ENCODE measurements around the gene MBD3.
"Not testable (repeated sequence)": the region's sequence is repeated elsewhere in the genome, so short reads cannot be mapped to it uniquely, and the experiment has no call there.

The MBD3 gene

GRCh38 chr19:1539749-1540148, 52.9 kb downstream of the MBD3 start:
- DNase-seq (ENCODE audit: low read depth in 2 of 2) = not testable (repeated sequence)

GRCh38 chr19:1538978-1539377, 53.7 kb downstream of the MBD3 start:
- no peak for DNase-seq (ENCODE audit: low read depth in 2 of 2)

GRCh38 chr19:1535699-1536098, 57.0 kb downstream of the MBD3 start:
- not testable (repeated sequence) for DNase-seq (ENCODE audit: low read depth in 2 of 2)

GRCh38 chr19:1534972-1535371, 57.7 kb downstream of the MBD3 start:
- no peak for DNase-seq (ENCODE audit: low read depth in 2 of 2)

GRCh38 chr19:1533510-1534150, 59.0 kb downstream of the MBD3 start:
- no peak for DNase-seq (ENCODE audit: low read depth in 2 of 2)

GRCh38 chr19:1532003-1532402, 60.7 kb downstream of the MBD3 start:
- no peak for DNase-seq (ENCODE audit: low read depth in 2 of 2)

GRCh38 chr19:1531587-1531986, 61.1 kb downstream of the MBD3 start:
- no peak for DNase-seq (ENCODE audit: low read depth in 2 of 2)

GRCh38 chr19:1530856-1531255, 61.8 kb downstream of the MBD3 start:
- not testable (repeated sequence) for DNase-seq (ENCODE audit: low read depth in 2 of 2)

GRCh38 chr19:1529430-1529816, 63.2 kb downstream of the MBD3 start:
- DNase-seq (ENCODE audit: low read depth in 2 of 2) = no peak

- DNase-seq (ENCODE audit: low read depth in 2 of 2) = no peak
Observed at GRCh38 chr19:1528596-1529429, 63.9 kb downstream of the MBD3 start.

- no peak for DNase-seq (ENCODE audit: low read depth in 2 of 2)
Observed at GRCh38 chr19:1527650-1528309, 64.9 kb downstream of the MBD3 start.

GRCh38 chr19:1526979-1527649, 65.6 kb downstream of the MBD3 start:
- DNase-seq (ENCODE audit: low read depth in 2 of 2) = no peak

GRCh38 chr19:1526066-1526778, 66.4 kb downstream of the MBD3 start:
- DNase-seq (ENCODE audit: low read depth in 2 of 2) = no peak

GRCh38 chr19:1525343-1525742, 67.3 kb downstream of the MBD3 start:
- DNase-seq (ENCODE audit: low read depth in 2 of 2) = no peak

- no peak for DNase-seq (ENCODE audit: low read depth in 2 of 2)
Observed at GRCh38 chr19:1524972-1525325, 67.7 kb downstream of the MBD3 start.

- no peak for DNase-seq (ENCODE audit: low read depth in 2 of 2)
Observed at GRCh38 chr19:1524287-1524971, 68.2 kb downstream of the MBD3 start.

Measured in stimulated activated CD8-positive, alpha-beta memory T cell treated with anti-CD3 and anti-CD28 coated beads, Interleukin-15, amount 100 ng/mL, for 4 hours (primary cell).